ENCODE measurements around the gene HOXB8.

HOXB8 gene

DNA sequence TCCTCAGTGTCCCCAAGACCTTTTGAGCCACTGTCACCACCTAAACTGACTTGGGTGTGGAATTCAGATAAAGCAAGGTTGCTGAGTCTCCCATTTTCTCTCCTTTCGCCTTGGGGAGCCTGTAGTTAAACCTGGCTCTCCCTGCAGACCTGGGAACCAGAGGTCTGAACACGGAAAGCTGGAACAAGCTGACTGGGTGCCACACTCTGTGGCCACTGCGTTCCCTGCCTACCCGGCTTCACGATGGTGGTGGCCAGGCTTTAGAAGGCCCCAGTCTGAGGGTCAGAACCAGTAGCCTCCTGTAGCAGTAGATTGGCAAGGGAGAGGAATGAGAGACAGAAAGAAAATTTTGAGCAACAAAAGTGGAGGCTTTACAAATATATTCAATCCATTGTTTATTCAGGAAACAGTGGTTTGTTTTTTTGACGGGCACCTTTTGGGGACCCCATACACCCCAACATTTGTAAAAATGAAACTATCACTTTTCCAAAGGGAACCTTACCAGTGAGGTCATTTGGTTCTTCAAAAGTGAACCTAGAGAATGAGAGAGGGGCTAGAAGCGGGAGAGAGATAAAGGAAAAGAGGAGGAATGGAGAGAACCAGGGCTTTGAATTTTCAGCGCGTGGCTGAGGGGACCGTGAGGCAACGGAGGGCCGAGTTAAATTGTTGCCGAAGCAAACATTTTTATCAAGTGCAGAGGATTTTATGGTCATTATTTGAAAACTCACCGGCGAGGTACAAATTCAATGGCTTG, 1.8 kb upstream of the HOXB8 start:
- Mint-ChIP-seq H3K27ac (peak overlapping the region in 2 of 3 experiments; percentile 78 to 98), H3K4me3 (peak overlapping the region; percentile 66 to 98 (median 80)), H3K27me3 (ENCODE audit: low read depth) (peaks cover 96% of the 10 kb centered on the region), H3K9me3 (no peaks in the 10 kb centered on the region), H3K36me3 (ENCODE audit: low read depth) (peaks cover 8% of the 10 kb centered on the region), H3K4me1 (peaks cover 54% of the 10 kb centered on the region)
- TF ChIP-seq, protein P1, sequence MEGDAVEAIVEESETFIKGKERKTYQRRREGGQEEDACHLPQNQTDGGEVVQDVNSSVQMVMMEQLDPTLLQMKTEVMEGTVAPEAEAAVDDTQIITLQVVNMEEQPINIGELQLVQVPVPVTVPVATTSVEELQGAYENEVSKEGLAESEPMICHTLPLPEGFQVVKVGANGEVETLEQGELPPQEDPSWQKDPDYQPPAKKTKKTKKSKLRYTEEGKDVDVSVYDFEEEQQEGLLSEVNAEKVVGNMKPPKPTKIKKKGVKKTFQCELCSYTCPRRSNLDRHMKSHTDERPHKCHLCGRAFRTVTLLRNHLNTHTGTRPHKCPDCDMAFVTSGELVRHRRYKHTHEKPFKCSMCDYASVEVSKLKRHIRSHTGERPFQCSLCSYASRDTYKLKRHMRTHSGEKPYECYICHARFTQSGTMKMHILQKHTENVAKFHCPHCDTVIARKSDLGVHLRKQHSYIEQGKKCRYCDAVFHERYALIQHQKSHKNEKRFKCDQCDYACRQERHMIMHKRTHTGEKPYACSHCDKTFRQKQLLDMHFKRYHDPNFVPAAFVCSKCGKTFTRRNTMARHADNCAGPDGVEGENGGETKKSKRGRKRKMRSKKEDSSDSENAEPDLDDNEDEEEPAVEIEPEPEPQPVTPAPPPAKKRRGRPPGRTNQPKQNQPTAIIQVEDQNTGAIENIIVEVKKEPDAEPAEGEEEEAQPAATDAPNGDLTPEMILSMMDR (IDR thresholded peaks at IDR 0.05; ENCODE audit: unreplicated experiment in 3 of 3): no peak

GRCh38 chr17:48615963-48616716, 1.0 kb upstream of the HOXB8 start:
- H3K4me1 Mint-ChIP-seq: peaks cover 58% of the 10 kb centered on the region
- no peaks in the 10 kb centered on the region for H3K9me3 Mint-ChIP-seq
- H3K4me3 Mint-ChIP-seq: peak overlapping the region; percentile 94 to 98 (median 96)
- peaks cover 8% of the 10 kb centered on the region for H3K36me3 Mint-ChIP-seq (ENCODE audit: low read depth)
- TF ChIP-seq, protein P1 (IDR thresholded peaks at IDR 0.05; ENCODE audit: unreplicated experiment in 3 of 3): no peak
- peak overlapping the region in 2 of 3 experiments; percentile 87 to 98 for H3K27ac Mint-ChIP-seq
- peaks cover 96% of the 10 kb centered on the region for H3K27me3 Mint-ChIP-seq (ENCODE audit: low read depth)

GRCh38 chr17:48613862-48614694, 1.0 kb downstream of the HOXB8 start:
- no peaks in the 10 kb centered on the region for H3K9me3 Mint-ChIP-seq
- H3K27me3 Mint-ChIP-seq (ENCODE audit: low read depth): peaks cover 85% of the 10 kb centered on the region
- peaks cover 54% of the 10 kb centered on the region for H3K4me1 Mint-ChIP-seq
- H3K27ac Mint-ChIP-seq: peak overlapping the region in 2 of 3 experiments; percentile 95 to 98
- TF ChIP-seq, protein P1 (IDR thresholded peaks at IDR 0.05; ENCODE audit: unreplicated experiment in 3 of 3): no peak
- peak overlapping the region; percentile 94 to 98 (median 96) for H3K4me3 Mint-ChIP-seq
- peaks cover 8% of the 10 kb centered on the region for H3K36me3 Mint-ChIP-seq (ENCODE audit: low read depth)

DNA sequence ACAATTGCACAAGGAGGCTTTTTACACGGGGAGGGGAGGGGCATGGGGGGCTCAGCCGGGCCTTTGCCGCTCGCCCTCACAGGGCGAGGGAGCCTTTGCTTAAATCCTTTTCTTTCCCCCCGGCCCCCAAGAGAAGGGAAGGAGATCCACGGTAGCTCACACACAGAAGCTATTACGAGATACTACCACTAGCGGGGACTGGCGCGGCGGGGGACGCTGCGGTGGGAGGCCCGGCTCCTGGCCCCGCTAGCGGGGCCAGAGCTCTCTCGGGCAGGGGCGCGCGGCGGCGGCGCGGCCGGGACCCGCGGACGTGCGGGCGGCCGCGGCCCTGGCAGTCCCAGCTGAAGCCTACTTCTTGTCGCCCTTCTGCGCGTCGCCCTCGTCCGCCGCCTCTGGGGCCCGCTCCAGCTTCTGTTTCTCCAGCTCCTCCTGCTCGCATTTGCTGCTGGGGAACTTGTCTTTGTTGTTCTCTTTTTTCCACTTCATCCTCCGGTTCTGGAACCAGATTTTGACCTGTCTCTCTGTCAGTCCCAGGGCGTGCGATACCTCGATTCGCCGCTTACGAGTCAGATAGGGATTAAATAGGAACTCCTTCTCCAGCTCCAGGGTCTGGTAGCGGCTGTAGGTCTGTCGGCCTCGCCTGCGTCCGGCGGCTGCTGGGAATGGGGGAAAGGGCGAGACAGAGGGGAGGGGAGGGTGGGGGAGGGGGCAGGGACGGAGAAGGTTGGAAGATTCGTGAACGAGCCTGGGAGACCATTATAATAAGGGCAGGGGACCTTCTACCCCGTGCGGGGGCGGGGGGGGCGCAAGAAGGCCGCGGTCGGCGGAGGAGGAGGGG, 2.0 kb downstream of the HOXB8 start:
- Mint-ChIP-seq H3K36me3 (ENCODE audit: low read depth) (peaks cover 8% of the 10 kb centered on the region), H3K4me1 (peaks cover 52% of the 10 kb centered on the region), H3K27ac (peak overlapping the region in 2 of 3 experiments; percentile 96 to 98), H3K9me3 (no peaks in the 10 kb centered on the region), H3K4me3 (peak overlapping the region; percentile 94 to 98 (median 96)), H3K27me3 (ENCODE audit: low read depth) (peaks cover 81% of the 10 kb centered on the region)
- TF ChIP-seq, protein P1 (IDR thresholded peaks at IDR 0.05; ENCODE audit: unreplicated experiment in 3 of 3): peak in 2 of 3 experiments; percentile 39 to 44

- Mint-ChIP-seq H3K4me3 (peak overlapping the region; percentile 94 to 98 (median 94)), H3K36me3 (ENCODE audit: low read depth) (peaks cover 12% of the 10 kb centered on the region), H3K27me3 (ENCODE audit: low read depth) (peaks cover 79% of the 10 kb centered on the region), H3K9me3 (no peaks in the 10 kb centered on the region), H3K27ac (peak overlapping the region in 2 of 3 experiments; percentile 96 to 98), H3K4me1 (peaks cover 55% of the 10 kb centered on the region)
- TF ChIP-seq, protein P1 (IDR thresholded peaks at IDR 0.05; ENCODE audit: unreplicated experiment in 3 of 3): no peak
Measured at GRCh38 chr17:48612456-48612853, 2.6 kb downstream of the HOXB8 start.
